RWPE2 (cell line): ENCODE results near the gene ABCA5.
A peak's percentile ranks its signal among the peaks of the same experiment; 100 is the strongest.

Source experiments
- ATAC-seq: fragments of 200-7000 bp; cut with Tn5 transposase; 3 replicates; pipeline ENCODE4 v1.9.1; 2021; ENCODE audit warnings: low read depth
- DNase-seq: peaks from one replicate; pipeline ENCODE4 v3.0.0-alpha.2; 2020; ENCODE audit warnings: low spot score
- H3K27ac ChIP-seq: fragments of 450-650 bp; 2 replicates; pipeline ENCODE4 v1.5.1; 2017; ENCODE audit warnings: mild to moderate bottlenecking; ENCODE audit not compliant: poor library complexity, severe bottlenecking
- H3K27me3 ChIP-seq: fragments of 250-450 bp; sonication (Bioruptor Pico); 2 replicates; pipeline ENCODE4 v1.5.1; 2021; ENCODE audit warnings: mild to moderate bottlenecking, moderate library complexity; ENCODE audit not compliant: insufficient read depth, poor library complexity, severe bottlenecking
- H3K36me3 ChIP-seq: fragments of 250-450 bp; sonication (Bioruptor Pico); 2 replicates; pipeline ENCODE4 v1.5.1; 2020; ENCODE audit warnings: low read depth, mild to moderate bottlenecking, moderate library complexity
- H3K4me1 ChIP-seq: fragments of 250-450 bp; sonication (Bioruptor Pico); 2 replicates; pipeline ENCODE4 v1.5.1; 2021; ENCODE audit warnings: mild to moderate bottlenecking, moderate library complexity; ENCODE audit not compliant: insufficient read depth, poor library complexity, severe bottlenecking
- H3K4me3 ChIP-seq: fragments of 250-450 bp; sonication (Bioruptor Pico); 2 replicates; pipeline ENCODE4 v1.5.1; 2021; ENCODE audit warnings: mild to moderate bottlenecking, moderate library complexity; ENCODE audit not compliant: severe bottlenecking
- H3K9me3 ChIP-seq: fragments of 250-450 bp; sonication (Bioruptor Pico); 2 replicates; pipeline ENCODE4 v1.5.1; 2021; ENCODE audit warnings: mild to moderate bottlenecking, moderate library complexity; ENCODE audit not compliant: severe bottlenecking
- CTCF ChIP-seq: fragments of 450-650 bp; IDR thresholded peaks from one replicate; pipeline ENCODE4 v1.5.1; 2017; ENCODE audit warnings: mild to moderate bottlenecking, moderate library complexity; ENCODE audit not compliant: poor library complexity, severe bottlenecking

ABCA5 gene

GRCh38 chr17:69269131-69269998, 57.6 kb downstream of the ABCA5 start:
- ATAC-seq (peak; percentile 88), DNase-seq (no peak)
- no peaks in the 10 kb centered on the region for H3K27me3 ChIP-seq
- H3K4me3 ChIP-seq: no peak overlapping the region
- peak overlapping the region; percentile 79 for H3K27ac ChIP-seq
- no peaks in the 10 kb centered on the region for H3K9me3 ChIP-seq
- no peaks in the 10 kb centered on the region; the same call in 1 of the 2 replicates for H3K36me3 ChIP-seq
- no peak for TF ChIP-seq CTCF
- peaks cover 24% of the 10 kb centered on the region for H3K4me1 ChIP-seq

- Histone ChIP-seq H3K4me1 (peaks cover 24% of the 10 kb centered on the region), H3K27me3 (no peaks in the 10 kb centered on the region), H3K9me3 (no peaks in the 10 kb centered on the region), H3K4me3 (no peak overlapping the region), H3K36me3 (no peaks in the 10 kb centered on the region; the same call in 1 of the 2 replicates), H3K27ac (peak overlapping the region; percentile 79)
- no peak for TF ChIP-seq CTCF
- ATAC-seq (peak; percentile 31), DNase-seq (no peak)
These were observed 58.4 kb downstream of the ABCA5 start for GRCh38 chr17:69268543-69269014.

GRCh38 chr17:69267219-69267618, 59.7 kb downstream of the ABCA5 start:
- no peak for TF ChIP-seq CTCF
- DNase-seq (no peak), ATAC-seq (no peak)

GRCh38 chr17:69265873-69266272, 61.1 kb downstream of the ABCA5 start:
- Histone ChIP-seq H3K4me1 (peaks cover 24% of the 10 kb centered on the region), H3K4me3 (no peak overlapping the region), H3K27ac (no peak overlapping the region), H3K27me3 (no peaks in the 10 kb centered on the region), H3K9me3 (no peaks in the 10 kb centered on the region), H3K36me3 (peaks cover 5% of the 10 kb centered on the region; the same call in 1 of the 2 replicates)
- DNase-seq (no peak), ATAC-seq (no peak)
- TF ChIP-seq CTCF: no peak

More at GRCh38 chr17:69267219-69267618, 59.7 kb downstream of the ABCA5 start:
- Histone ChIP-seq H3K4me1 (peaks cover 24% of the 10 kb centered on the region), H3K36me3 (no peaks in the 10 kb centered on the region; the same call in 1 of the 2 replicates), H3K27me3 (no peaks in the 10 kb centered on the region), H3K4me3 (no peak overlapping the region), H3K27ac (no peak overlapping the region), H3K9me3 (no peaks in the 10 kb centered on the region)

GRCh38 chr17:69254187-69254586, 72.7 kb downstream of the ABCA5 start:
- H3K4me1 ChIP-seq: no peaks in the 10 kb centered on the region
- ATAC-seq (no peak), DNase-seq (no peak)
- no peak for TF ChIP-seq CTCF
- peaks cover 26% of the 10 kb centered on the region for H3K36me3 ChIP-seq
- H3K9me3 ChIP-seq: no peaks in the 10 kb centered on the region
- H3K4me3 ChIP-seq: no peak overlapping the region
- H3K27me3 ChIP-seq: no peaks in the 10 kb centered on the region
- H3K27ac ChIP-seq: no peak overlapping the region
